ENCODE measurements around the gene FXYD5. TPM values are rescaled to one million over a fixed set of nuclear protein-coding genes. Genes with fewer than 3 reads are reported as not detected.
A peak's percentile ranks its signal among the peaks of the same experiment; 100 is the strongest.

FXYD5 gene
- total and polyA plus RNA-seq, 10 of the 15 experiments (the other 5 are each of a cell fraction or from before 2014, with no cell fraction given): 30.0 to 159 (median 93.9) TPM

GRCh38 chr19:35136977-35137702 is 17.4 kb upstream of the FXYD5 start:
- H3K9me3 ChIP-seq (replicated peaks; ENCODE audit: control insufficient read depth, insufficient read depth, low read length): no peaks in the 10 kb centered on the region
- BruUV-seq (replicated peaks): no TSS peak
- peak in 1 of 2 experiments; percentile 56; a peak in 1 of 4 replicates for TF ChIP-seq IKZF2 (IDR thresholded peaks at IDR 0.05)
- TF ChIP-seq NR2F1 (conservative IDR thresholded peaks at IDR 0.05): 0 out of 2 replicates have a peak, but pooled peaks have one; percentile 14
- TF ChIP-seq ZNF622 (IDR thresholded peaks at IDR 0.05): no peak
- TF ChIP-seq SMC3 (IDR thresholded peaks at IDR 0.05; ENCODE audit: borderline replicate concordance, low read length): no peak
- 0 out of 2 replicates have a peak, but pooled peaks have one; percentile 32 for TF ChIP-seq GATAD2B (conservative IDR thresholded peaks at IDR 0.05; ENCODE audit: low read depth)
- TF ChIP-seq, protein P1, sequence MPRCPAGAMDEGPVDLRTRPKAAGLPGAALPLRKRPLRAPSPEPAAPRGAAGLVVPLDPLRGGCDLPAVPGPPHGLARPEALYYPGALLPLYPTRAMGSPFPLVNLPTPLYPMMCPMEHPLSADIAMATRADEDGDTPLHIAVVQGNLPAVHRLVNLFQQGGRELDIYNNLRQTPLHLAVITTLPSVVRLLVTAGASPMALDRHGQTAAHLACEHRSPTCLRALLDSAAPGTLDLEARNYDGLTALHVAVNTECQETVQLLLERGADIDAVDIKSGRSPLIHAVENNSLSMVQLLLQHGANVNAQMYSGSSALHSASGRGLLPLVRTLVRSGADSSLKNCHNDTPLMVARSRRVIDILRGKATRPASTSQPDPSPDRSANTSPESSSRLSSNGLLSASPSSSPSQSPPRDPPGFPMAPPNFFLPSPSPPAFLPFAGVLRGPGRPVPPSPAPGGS (IDR thresholded peaks at IDR 0.05; ENCODE audit: borderline replicate concordance, insufficient read depth, low read depth, low read length, poor library complexity, severe bottlenecking): no peak
- TF ChIP-seq NBN (IDR thresholded peaks at IDR 0.05): peak; percentile 79; the same call in 1 of the 2 replicates
- TF ChIP-seq BHLHE40 (IDR thresholded peaks at IDR 0.05; ENCODE audit: borderline replicate concordance in 1 of 2, low read depth in 2 of 2, low read length in 1 of 2): peak in 1 of 2 experiments; percentile 35; a peak in 1 of 4 replicates
- no peak for TF ChIP-seq WRNIP1 (IDR thresholded peaks at IDR 0.05; ENCODE audit: borderline replicate concordance, low read depth, low read length)
- no peak for TF ChIP-seq ZSCAN29 (IDR thresholded peaks at IDR 0.05)
- peak; percentile 59 for TF ChIP-seq MLLT1 (IDR thresholded peaks at IDR 0.05)
- peak; percentile 40; the same call in 1 of the 2 replicates for TF ChIP-seq RELB (IDR thresholded peaks at IDR 0.05; ENCODE audit: low read depth)
- peak; percentile 61 for TF ChIP-seq IKZF1 (conservative IDR thresholded peaks at IDR 0.05)
- TF ChIP-seq TCF12 (IDR thresholded peaks at IDR 0.05; ENCODE audit: low read depth, low read length): no peak
- TF ChIP-seq MEF2B (IDR thresholded peaks at IDR 0.05; ENCODE audit: partially characterized antibody, poor library complexity, severe bottlenecking): peak; percentile 12
- TF ChIP-seq EP300 (IDR thresholded peaks at IDR 0.05; ENCODE audit: borderline replicate concordance in 1 of 2, control insufficient read depth in 1 of 2, low read depth in 2 of 2, low read length in 2 of 2): 0 out of 4 replicates have a peak, but pooled peaks of 1 of the 2 experiments have one; percentile 23
- TF ChIP-seq ATF7 (IDR thresholded peaks at IDR 0.05; ENCODE audit: low read depth): peak; percentile 12; the same call in 1 of the 2 replicates
- TF ChIP-seq MTA2 (IDR thresholded peaks at IDR 0.05; ENCODE audit: low read depth): peak; percentile 42; the same call in 1 of the 2 replicates
- ATAC-seq: no peak
- no peak overlapping the region for H3K4me3 ChIP-seq
- no peaks in the 10 kb centered on the region for H3K36me3 ChIP-seq (ENCODE audit: control insufficient read depth in 2 of 2, insufficient read depth in 2 of 2, low read length in 1 of 2)
- H3K4me2 ChIP-seq (ENCODE audit: control insufficient read depth, insufficient read depth): no peak overlapping the region
- peaks cover 11% of the 10 kb centered on the region for H3K4me1 ChIP-seq (ENCODE audit: control insufficient read depth, insufficient read depth, low read length)
- ChIA-PET CTCF (interaction anchor here (0.6 to 5.0 kb wide), 24 partner anchors 10 to 382 kb away, joined by 3 to 75 read pairs (median 4); partner anchors contain the start of genes FXYD3 and FXYD5), RAD21 (ENCODE audit: unreplicated experiment) (interaction anchor here (1.0 to 3.0 kb wide), 5 partner anchors 13 to 93 kb away, joined by 3 to 30 read pairs (median 5); no protein-coding TSS in a partner anchor), POLR2A (interaction anchor here (1.2 kb wide), 1 partner anchor 13 kb away, joined by 6 read pairs; no protein-coding TSS in a partner anchor), SMC1A (ENCODE audit: uncharacterized antibody, unreplicated experiment) (interaction anchor here (0.6 to 3.8 kb wide), 9 partner anchors 9 to 119 kb away, joined by 3 to 30 read pairs (median 7); partner anchors contain the start of gene FXYD3)
- no peak for DNase-seq (ENCODE audit: low read depth, low spot score)
- intact Hi-C loops (cut with micrococcal nuclease; ENCODE audit: unreplicated experiment): loop anchor here (10.0 kb wide), 1 partner anchor 162 kb away; no protein-coding TSS in a partner anchor
- no peak overlapping the region for H3K9ac ChIP-seq (ENCODE audit: control insufficient read depth, insufficient read depth, low read length)
- no peak for FAIRE-seq
- H2AFZ ChIP-seq (ENCODE audit: control insufficient read depth, low read depth, low read length): no peak overlapping the region
- in situ Hi-C loops (cut with MboI): loop anchor here (5.0 kb wide), 1 partner anchor 70 kb away; no protein-coding TSS in a partner anchor
- H3K79me2 ChIP-seq (ENCODE audit: control insufficient read depth, insufficient read depth, low read length): no peaks in the 10 kb centered on the region
- WGBS (ENCODE audit: insufficient coverage, insufficient replicate concordance, low lambda C conversion rate, missing lambda C conversion rate): 12% methylated on average over 9 of the region's 9 CpGs
- no peak overlapping the region for H3K27ac ChIP-seq (ENCODE audit: control insufficient read depth, insufficient read depth)
- H3K27me3 ChIP-seq (replicated peaks in 1 of 2; ENCODE audit: control insufficient read depth in 2 of 2, insufficient read depth in 2 of 2, low read length in 1 of 2): peaks cover 0 to 1% of the 10 kb centered on the region in 2 experiments; a peak in 1 of 4 replicates
- H4K20me1 ChIP-seq (ENCODE audit: control insufficient read depth, insufficient read depth): no peaks in the 10 kb centered on the region

Data from GM12878 (cell line).